Measurements from ENCODE around the gene TRAPPC5. TPM values are rescaled to one million over a fixed set of nuclear protein-coding genes. Genes with fewer than 3 reads are reported as not detected.

The TRAPPC5 gene
- polyA plus RNA-seq, 1 donor (not counting 4 experiments of a cell fraction or from before 2014, with no cell fraction given): 54.8 TPM

DNA sequence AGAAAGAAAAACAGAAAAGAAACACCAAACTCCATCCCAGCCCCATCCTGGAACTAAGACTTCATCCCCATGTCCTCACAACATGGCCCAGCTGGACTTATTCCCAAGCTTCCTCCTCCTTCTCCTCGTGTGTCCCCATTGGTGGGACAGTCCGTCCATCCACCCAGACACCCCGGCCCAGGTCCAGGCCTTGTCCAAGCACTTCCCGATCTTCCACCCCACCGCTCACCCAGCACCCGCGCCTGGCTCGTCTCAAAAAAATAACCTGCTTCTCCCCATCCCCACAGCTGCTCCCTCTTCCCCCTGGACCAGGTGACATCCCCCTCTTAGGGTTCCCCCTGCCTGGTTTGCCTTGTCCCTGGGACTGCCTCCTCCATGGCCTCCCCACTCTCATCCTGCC, 22.7 kb downstream of the TRAPPC5 start:
- TF ChIP-seq, protein P1, sequence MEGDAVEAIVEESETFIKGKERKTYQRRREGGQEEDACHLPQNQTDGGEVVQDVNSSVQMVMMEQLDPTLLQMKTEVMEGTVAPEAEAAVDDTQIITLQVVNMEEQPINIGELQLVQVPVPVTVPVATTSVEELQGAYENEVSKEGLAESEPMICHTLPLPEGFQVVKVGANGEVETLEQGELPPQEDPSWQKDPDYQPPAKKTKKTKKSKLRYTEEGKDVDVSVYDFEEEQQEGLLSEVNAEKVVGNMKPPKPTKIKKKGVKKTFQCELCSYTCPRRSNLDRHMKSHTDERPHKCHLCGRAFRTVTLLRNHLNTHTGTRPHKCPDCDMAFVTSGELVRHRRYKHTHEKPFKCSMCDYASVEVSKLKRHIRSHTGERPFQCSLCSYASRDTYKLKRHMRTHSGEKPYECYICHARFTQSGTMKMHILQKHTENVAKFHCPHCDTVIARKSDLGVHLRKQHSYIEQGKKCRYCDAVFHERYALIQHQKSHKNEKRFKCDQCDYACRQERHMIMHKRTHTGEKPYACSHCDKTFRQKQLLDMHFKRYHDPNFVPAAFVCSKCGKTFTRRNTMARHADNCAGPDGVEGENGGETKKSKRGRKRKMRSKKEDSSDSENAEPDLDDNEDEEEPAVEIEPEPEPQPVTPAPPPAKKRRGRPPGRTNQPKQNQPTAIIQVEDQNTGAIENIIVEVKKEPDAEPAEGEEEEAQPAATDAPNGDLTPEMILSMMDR (optimal IDR thresholded peaks at IDR 0.05 in 1 of 3, IDR thresholded peaks at IDR 0.05 in 1 of 3, conservative IDR thresholded peaks at IDR 0.05 in 1 of 3; ENCODE audit: extremely low read depth in 1 of 3, insufficient read depth in 2 of 3, low read length in 3 of 3): no peak
- no peak for TF ChIP-seq EZH2 (IDR thresholded peaks at IDR 0.05; ENCODE audit: low read length)
- dilution Hi-C loops (cut with MboI; ENCODE audit: extremely low pct_ligation_motif_present, low sequenced_read_pairs): no loop called here

DNA sequence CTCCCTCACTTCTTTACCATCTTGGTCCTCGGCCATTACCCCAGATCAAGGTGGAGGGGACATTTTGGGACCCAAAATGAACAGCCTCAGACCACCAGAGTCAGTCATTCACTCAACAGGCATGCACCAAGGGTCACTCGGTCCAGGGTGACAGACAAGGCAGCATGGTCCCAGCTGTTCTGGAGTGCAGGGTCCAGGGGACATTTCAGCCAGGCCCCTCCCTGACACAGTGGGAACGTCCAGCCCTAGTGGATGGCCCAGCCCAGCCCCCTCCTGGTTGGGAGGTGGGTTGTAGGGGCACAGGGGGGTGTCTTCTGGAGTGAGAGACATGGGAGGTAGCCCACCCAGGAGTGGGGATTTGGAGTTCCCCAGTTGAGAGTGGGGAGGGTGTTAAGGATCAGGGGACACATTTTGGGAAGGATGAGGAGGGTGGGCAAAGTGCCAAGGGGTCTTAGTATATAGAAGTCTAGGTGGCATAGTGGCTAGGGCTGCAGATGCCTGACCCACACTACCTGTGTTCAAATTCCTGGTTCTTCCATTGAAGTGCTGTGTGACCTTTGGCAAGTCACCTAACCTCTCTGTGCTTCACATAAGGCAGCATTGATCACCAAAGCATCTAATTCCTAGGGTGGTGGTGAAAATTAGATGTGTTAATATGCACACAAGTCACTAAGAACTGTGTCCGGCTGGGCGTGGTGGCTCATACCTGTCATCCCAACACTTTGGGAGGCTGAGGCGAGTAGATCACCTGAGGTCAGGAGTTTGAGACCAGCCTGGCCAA, 23.8 kb downstream of the TRAPPC5 start:
- DNase-seq (ENCODE audit: low read depth, low spot score) (no peak), FAIRE-seq (no peak)
- H4K20me1 ChIP-seq (ENCODE audit: control insufficient read depth, extremely low read depth, insufficient read depth, low read length): no peaks in the 10 kb centered on the region
- H2AFZ ChIP-seq (ENCODE audit: control insufficient read depth, low read length): no peak overlapping the region
- no peaks in the 10 kb centered on the region for H3K4me1 ChIP-seq (ENCODE audit: control insufficient read depth, extremely low read depth, insufficient read depth, low read length)
- H3K27ac ChIP-seq (ENCODE audit: control insufficient read depth, insufficient read depth, low read length): no peak overlapping the region
- dilution Hi-C loops (cut with MboI; ENCODE audit: extremely low pct_ligation_motif_present, low sequenced_read_pairs): no loop called here
- TF ChIP-seq, protein P1 (optimal IDR thresholded peaks at IDR 0.05 in 1 of 3, IDR thresholded peaks at IDR 0.05 in 1 of 3, conservative IDR thresholded peaks at IDR 0.05 in 1 of 3; ENCODE audit: extremely low read depth in 1 of 3, insufficient read depth in 2 of 3, low read length in 3 of 3): no peak
- no peak for TF ChIP-seq EZH2 (IDR thresholded peaks at IDR 0.05; ENCODE audit: low read length)
- H3K4me2 ChIP-seq (ENCODE audit: control insufficient read depth, extremely low read depth, insufficient read depth, low read depth, low read length): no peak overlapping the region
- no peaks in the 10 kb centered on the region for H3K9me1 ChIP-seq (ENCODE audit: control insufficient read depth, extremely low read depth, insufficient read depth, low read length)
- H3K4me3 ChIP-seq (ENCODE audit: control insufficient read depth in 2 of 3, extremely low read depth in 1 of 3, insufficient read depth in 2 of 3, low read depth in 1 of 3, low read length in 3 of 3): no peak overlapping the region
- no peak overlapping the region for H3K9ac ChIP-seq (ENCODE audit: control insufficient read depth, extremely low read depth, insufficient read depth, low read length)
- no peaks in the 10 kb centered on the region for H3K9me3 ChIP-seq (ENCODE audit: control insufficient read depth, low read depth, low read length)
- no peaks in the 10 kb centered on the region for H3K79me2 ChIP-seq (ENCODE audit: control insufficient read depth, insufficient read depth, low read length)
- no peaks in the 10 kb centered on the region for H3K36me3 ChIP-seq (ENCODE audit: control insufficient read depth in 2 of 2, extremely low read depth in 1 of 2, insufficient read depth in 2 of 2, low read length in 2 of 2)
- H3K27me3 ChIP-seq (ENCODE audit: control insufficient read depth, extremely low read depth, insufficient read depth, low read length): no peaks in the 10 kb centered on the region

More for the DNA sequence above, 22.7 kb downstream of the TRAPPC5 start:
- Histone ChIP-seq H3K9ac (ENCODE audit: control insufficient read depth, extremely low read depth, insufficient read depth, low read length) (no peak overlapping the region), H3K4me2 (ENCODE audit: control insufficient read depth, extremely low read depth, insufficient read depth, low read depth, low read length) (no peak overlapping the region), H3K36me3 (ENCODE audit: control insufficient read depth in 2 of 2, extremely low read depth in 1 of 2, insufficient read depth in 2 of 2, low read length in 2 of 2) (no peaks in the 10 kb centered on the region), H3K4me1 (ENCODE audit: control insufficient read depth, extremely low read depth, insufficient read depth, low read length) (no peaks in the 10 kb centered on the region), H3K4me3 (ENCODE audit: control insufficient read depth in 2 of 3, extremely low read depth in 1 of 3, insufficient read depth in 2 of 3, low read depth in 1 of 3, low read length in 3 of 3) (no peak overlapping the region), H3K79me2 (ENCODE audit: control insufficient read depth, insufficient read depth, low read length) (no peaks in the 10 kb centered on the region), H2AFZ (ENCODE audit: control insufficient read depth, low read length) (no peak overlapping the region), H4K20me1 (ENCODE audit: control insufficient read depth, extremely low read depth, insufficient read depth, low read length) (no peaks in the 10 kb centered on the region), H3K9me1 (ENCODE audit: control insufficient read depth, extremely low read depth, insufficient read depth, low read length) (no peaks in the 10 kb centered on the region), H3K27ac (ENCODE audit: control insufficient read depth, insufficient read depth, low read length) (no peak overlapping the region), H3K27me3 (ENCODE audit: control insufficient read depth, extremely low read depth, insufficient read depth, low read length) (peaks cover 10% of the 10 kb centered on the region), H3K9me3 (ENCODE audit: control insufficient read depth, low read depth, low read length) (no peaks in the 10 kb centered on the region)
- DNase-seq (ENCODE audit: low read depth, low spot score) (no peak), FAIRE-seq (no peak)

All from keratinocyte (primary cell).